GM19395 (cell line): ENCODE measurements around the gene SCUBE3.

Experiments
- ATAC-seq: cut with Tn5 transposase; IDR thresholded peaks from one replicate; pipeline ENCODE4 v1.9.1; 2021; ENCODE audit warnings: mild to moderate bottlenecking, moderate library complexity; ENCODE audit not compliant: unreplicated experiment

Gene SCUBE3

DNA sequence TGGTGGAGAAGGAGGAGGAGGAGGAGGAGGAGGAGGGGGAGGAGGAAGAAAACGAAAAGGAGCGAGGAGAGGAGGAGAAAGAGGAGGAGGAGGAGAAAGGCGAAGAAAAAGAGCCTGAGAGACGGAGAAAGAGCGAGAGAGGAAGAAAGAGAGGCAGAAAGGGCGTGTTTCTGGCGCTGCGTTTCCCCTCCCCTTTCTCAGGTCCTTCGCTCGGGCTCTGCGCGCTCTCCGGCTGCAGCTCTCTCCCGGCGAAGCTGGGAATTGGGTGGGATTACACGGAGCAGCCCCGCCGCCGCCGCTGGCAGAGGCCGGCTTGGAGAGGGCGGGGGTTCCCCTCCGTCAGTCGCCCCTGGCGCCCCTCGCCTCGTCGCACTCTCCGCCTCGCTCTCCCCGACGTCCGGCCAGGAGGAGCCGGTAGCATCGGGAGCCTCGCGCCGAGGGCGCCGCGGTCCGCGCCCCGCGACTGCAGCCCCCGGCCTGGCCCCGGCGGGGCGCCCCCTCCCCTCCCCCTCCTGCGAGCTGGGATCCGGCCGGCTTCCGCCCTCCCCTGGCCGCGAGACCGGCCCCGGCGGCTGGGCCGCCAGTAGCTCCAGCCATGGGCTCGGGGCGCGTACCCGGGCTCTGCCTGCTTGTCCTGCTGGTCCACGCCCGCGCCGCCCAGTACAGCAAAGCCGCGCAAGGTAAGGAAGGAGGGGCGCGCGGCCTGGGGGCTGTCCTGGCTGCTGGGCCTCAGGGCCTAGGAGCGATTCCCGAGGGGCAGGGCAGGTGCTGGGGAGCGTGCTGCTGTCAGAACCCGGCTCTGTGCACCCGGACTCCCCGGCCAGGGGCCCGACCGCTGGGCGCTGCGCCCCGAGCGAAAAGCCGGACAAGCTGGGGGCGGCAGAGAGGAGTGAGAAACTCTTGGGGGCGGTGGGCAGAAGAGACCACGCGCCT is at the start of gene SCUBE3:
TSS of gene SCUBE3 (plus strand) at position 133 of the 933 bp plus-strand sequence. CDS start at position 596, 463 bp downstream.
- ATAC-seq: no peak

DNA sequence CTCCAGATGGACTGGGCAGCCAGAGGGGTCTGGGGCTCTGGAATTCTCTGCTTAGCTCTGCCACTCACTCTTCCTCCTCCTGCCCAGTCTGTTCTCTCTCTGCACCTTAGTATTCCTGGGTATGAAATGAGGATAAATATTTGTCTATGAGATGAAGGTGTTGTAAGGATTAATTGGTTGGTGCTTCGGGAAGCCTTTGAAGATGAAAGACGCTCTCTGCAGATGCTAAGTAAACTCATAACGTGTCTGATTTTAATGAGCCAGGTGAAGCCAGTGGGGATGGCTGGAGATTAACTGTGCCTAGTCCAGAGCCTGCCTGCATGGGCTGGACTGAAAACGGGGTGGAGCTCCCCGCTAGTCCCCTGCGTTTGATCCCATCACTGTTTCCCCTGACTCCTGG is 49.5 kb upstream of the SCUBE3 start:
- ATAC-seq: no peak

DNA sequence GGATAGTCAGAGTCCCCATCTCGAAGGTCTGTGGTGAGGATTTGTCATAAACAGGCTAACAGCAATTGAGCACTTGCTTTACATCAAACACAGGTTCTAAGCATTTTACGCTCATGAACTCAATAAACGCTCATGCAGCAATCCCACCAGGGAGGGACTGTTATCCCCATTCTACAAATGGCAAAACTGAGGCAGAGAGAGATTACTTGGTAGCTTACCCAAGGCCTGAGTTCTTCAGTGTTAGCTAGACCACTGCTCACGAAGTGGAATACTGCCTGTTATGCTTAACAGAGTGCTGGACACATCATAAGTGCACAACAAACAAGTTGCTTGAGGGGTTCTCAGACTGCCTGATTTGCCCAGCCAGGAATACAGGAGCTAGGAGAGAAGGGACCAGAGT is 48.9 kb upstream of the SCUBE3 start:
- ATAC-seq: no peak

DNA sequence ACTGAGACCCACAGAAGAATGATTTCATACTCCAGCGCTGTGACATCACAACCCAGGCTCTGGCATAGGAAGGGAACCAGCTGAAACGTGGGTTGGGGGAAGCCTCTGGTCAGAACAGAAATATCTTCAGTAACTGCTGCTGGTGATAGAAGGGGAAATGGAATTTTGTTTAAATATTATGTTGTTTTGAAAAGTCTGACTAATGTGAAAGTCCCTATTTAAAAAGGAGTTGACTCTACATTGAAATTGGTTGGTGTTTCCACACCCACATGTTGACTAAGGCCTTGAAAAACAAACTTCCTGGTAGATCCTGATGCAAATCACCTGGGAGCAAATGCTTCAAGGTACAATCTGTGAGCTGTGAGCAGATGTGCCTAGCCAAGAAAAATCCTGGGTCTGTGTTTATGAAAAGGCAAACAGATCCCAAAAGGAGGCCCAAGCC is 48.1 kb upstream of the SCUBE3 start:
- ATAC-seq: no peak

DNA sequence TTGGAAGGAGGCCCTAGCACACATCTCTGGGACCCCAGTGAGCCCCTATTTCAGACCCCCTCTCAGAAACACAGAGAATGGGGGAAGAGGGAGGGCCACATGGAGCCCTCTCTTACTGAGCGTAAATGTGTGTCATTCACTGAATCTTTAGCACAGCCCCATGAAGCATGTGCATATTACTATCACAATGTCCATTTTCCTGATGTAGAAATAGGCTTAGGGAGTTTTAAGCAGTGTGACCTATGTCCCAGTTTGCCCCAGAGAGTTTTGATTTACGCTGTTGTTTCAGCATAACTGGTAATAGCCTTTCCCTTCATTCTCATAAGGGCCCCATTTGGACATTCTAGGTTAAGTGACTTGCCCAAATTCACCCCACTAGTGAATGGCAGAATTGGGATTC is 47.6 kb upstream of the SCUBE3 start:
- ATAC-seq: no peak

DNA sequence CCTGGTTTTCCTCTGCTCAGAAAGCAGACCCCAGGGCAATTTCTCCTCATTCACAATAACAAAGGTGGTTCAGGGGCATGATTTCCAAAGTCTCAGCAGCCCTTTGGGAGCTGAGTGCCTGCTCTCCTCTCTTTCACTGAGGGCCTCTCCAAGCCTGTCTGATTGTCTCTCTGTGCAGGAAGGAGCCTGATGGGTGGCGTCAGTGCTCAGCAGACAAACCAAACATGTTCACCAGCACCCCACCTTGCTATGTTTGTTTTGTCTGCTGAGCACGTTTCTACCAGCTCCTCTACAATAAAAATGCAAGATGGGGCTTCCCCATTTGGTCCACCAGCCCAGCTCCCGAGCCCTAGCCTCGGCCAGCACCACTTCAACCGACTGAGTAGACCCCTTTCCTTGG is 47.2 kb upstream of the SCUBE3 start:
- no peak for ATAC-seq

DNA sequence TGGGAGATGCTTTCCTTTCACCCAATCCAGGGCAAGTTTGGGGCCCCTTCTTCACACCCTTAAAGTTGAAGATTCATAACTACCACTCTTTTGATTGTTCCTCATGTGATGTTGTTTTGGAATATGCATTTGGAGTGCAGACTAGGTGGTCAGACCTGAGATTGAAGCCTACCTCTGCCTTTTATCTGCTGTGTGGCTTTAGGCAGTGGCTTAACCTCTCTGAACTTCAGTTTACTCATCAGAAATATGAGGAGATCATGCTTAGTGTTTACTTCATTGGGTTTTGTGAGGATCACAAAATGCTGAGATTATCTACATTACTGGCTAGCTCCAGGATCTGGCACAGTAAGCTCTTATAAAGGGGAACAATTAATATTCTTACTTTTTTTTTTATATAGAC is 46.3 kb upstream of the SCUBE3 start:
- ATAC-seq: no peak

DNA sequence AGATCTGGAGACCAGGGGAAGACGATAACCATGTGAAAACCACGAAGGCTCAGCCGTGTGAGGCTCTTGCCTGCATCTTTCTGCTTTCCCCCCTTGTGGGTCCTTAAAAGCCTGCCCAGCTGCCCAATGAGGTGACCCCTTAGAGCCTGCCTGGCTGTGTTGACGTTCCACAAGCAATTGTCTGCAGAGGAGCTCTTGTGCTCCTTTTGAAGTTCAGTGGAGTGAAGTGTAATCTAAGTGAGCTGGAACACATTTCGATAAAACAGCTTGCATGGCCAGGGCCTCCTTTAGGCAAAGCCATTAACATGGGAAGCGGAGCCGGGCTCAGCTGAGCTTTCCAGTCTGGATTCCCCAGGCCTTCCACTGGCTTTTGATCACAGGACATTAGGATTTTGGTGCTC is 45.3 kb upstream of the SCUBE3 start:
- no peak for ATAC-seq

DNA sequence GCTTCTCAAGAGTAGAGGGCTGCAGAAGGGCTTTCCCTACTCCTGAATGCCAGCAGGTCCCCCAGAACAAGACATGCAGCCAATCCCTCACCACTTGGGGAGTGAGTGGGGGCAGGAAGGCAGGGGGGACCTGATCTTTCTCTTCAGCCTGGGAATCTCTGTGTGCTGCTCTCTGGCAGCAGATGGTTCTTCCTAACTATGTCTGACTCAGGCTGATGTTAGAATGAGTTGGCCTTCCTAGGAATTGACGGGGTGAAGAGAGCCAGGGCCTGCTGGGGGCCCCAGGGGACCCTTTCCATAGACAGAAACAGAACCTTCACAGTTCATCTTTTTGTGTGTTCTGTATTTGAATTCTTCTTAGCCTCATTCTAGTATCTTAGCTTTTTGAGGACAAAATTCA is 43.6 kb upstream of the SCUBE3 start:
- ATAC-seq: no peak

DNA sequence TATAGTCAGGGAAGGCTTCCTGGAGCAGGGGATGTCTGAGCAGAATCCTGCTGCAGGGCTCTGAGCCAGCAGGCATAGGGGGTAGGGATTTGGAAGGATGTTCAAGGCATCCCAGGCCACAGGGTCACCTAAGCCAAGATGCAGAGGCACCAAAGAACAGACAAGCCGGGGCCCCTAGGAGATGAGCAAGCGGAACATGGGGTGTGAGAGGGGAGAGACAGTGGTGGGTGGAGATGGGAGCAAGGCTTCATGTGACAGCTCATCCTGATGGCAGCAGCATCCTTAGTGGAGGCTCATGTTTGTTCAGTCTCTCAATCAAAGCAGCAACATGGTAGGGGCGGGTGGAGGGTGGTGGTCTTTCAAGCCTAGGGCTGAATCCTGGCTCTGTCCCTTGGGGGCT is 42.9 kb upstream of the SCUBE3 start:
- no peak for ATAC-seq

DNA sequence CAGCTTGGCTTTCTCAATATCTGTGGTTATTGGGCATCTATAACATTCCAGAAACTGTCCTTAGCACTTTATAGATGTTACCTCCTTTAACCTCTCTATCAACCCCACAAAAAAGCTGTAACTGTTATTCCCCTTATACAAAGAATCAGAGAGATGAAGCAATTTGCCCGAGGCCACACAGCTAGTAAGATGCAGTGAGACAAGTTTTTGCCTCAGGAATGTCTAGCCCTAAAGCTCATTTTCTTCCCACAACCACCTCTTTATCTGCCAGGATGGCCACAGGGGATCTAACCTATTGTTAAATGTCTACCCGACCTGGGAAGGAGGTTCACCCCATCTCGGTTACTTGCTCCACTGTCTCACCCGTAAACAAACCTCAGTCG is 40.7 kb upstream of the SCUBE3 start:
- ATAC-seq: no peak

DNA sequence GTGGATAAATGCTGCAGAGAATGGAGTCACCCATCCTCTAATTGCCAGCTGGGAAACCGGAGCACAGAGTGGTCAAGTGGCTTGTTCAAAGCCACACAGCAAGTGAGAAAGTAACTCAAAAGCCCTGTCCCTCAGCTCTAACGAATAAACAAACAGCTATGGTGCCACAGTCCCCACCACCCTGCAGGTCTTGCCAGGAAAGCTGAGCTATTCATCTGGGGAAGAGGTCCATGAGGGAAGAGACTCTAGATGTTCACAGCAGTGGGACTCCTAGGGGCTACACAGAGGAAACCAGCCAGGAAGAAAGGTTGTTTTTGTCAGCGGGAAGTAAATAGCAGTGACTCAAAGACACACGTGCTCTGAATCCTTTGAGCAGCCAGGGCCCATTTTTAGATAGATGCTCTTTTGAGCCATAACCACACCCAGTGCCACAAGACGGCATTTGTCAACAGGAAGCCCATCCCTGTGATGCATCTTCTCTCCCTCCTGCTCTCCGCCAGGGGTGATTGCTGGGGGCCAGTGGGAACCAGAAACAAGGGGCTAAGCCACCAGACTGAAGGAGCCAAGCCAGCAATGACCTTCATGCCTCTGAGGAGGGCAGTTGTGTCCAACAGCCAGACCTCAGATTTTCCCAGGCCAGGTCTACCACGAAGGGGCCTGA is 40.2 kb upstream of the SCUBE3 start:
- no peak for ATAC-seq

DNA sequence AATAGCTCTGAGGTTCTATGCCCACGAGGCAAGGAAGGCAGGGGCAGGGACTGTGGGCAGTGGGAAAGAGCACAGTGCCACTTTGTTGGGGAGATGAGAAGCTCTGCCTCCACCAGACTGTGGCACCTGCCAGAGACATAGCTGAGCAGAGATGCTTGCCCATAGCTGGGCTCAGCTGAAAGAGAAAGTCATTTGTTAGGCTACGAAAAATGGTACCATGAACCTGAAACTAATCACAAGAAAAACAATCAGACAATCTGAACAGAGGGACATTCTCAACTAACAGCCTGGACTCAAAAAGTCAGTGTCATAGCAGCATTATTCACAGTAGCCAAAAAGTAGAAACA is 39.7 kb upstream of the SCUBE3 start:
- no peak for ATAC-seq

DNA sequence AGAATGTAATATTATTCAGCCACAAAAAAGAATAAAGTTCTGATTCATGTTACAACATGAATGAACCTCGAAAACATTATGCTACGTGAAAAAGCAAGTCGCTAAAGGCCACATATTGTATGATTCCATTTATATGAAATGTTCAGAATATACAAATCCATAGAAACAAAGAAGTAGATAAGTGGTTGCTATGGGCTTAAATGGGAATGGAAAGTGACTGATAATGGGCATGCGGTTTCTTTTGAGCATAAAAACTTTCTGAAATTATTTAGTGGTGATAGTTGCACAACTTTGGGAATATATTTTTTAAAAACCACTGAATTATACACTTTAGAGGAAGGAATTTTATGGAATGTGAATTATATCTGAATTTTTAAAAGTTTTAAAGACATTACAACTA is 39.3 kb upstream of the SCUBE3 start:
- ATAC-seq: no peak

DNA sequence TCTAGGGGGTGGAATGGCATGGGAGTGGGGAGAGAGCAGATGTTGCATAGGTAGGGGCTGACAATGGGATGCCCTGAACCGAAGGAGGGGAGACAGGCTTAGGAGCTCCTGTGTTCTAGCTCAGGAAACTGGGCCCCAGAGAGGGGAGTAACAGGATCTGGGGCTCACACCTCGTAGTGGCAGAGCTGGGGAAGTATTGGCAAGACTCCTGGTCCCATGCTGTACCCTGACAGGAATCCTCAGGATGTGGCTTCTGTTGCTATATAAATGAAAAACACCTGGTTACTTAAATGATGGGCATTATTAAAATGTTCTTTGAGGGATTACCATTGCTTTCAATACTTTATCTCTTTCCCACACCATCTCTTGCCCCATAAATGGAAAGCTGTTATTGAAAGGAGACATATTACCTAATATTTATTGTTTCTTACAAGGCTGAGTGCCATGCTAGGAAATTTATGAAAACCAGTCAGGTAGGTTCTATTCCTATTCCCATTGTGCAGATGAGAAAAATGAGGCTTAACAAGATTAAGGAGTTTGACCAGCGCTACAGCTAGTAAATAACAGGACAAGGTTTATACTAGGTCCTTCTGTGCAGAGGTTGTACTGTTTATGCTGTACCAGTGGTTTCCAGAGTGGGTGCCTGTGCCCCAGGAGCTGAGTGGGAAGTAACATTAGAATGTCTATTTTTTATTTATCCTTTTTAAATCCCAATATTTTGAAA is 37.3 kb upstream of the SCUBE3 start:
- ATAC-seq: no peak

DNA sequence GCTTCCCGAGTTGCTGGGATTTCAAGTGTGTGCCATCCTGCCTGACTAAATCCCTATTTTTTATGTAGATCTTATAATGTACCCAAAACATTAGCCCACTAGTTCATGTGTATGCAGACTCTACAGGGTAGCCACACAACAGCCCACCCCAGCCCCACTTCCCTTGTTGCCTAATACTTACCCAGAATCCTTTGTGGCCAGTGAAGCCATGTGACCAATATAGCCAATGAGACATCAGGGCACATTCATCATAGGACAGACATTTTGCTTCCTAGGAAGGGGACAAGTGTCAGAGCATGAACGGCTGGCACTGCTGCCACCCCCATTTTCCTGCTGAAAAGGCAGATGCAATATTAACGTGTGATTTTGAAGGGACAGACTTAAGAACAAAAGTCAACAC is 36.6 kb upstream of the SCUBE3 start:
- ATAC-seq: no peak

DNA sequence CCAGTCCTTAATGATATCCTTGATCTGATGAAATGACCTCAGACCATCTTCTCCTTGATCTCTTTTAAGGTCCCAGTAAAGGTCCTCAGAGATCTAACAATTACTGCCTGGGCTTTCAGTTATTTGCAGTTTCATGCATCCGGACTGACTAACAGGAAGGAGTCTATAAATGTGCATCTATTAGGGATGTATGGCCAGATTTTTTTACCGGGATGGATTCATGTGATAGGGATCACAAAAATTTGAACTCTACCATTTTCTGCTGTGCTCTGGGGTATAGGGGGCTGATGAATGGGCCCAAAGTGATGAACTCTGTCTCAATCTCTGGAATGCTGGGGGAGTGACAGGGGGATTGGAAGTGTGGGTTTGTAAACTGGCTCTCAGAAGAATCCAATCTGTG is 36.2 kb upstream of the SCUBE3 start:
- no peak for ATAC-seq

DNA sequence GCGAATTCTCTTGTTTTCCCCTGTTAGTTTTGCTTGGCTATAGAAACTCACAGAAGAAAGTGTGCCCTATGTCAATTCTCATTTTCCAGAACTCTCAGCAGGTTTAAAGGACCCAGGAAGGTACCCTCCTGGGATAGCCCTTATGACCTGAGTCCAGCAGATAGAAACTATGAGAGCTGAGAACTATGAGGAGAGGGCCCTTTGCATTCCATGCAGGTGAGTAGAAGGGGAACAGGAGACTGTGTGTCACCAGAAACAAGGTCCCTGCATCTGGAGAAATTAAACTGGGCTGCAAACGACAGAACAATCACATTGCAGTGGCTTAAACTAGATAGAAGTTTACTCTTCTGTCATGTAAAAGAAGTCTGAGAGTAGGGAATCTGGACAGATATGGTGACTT is 35.7 kb upstream of the SCUBE3 start:
- no peak for ATAC-seq

DNA sequence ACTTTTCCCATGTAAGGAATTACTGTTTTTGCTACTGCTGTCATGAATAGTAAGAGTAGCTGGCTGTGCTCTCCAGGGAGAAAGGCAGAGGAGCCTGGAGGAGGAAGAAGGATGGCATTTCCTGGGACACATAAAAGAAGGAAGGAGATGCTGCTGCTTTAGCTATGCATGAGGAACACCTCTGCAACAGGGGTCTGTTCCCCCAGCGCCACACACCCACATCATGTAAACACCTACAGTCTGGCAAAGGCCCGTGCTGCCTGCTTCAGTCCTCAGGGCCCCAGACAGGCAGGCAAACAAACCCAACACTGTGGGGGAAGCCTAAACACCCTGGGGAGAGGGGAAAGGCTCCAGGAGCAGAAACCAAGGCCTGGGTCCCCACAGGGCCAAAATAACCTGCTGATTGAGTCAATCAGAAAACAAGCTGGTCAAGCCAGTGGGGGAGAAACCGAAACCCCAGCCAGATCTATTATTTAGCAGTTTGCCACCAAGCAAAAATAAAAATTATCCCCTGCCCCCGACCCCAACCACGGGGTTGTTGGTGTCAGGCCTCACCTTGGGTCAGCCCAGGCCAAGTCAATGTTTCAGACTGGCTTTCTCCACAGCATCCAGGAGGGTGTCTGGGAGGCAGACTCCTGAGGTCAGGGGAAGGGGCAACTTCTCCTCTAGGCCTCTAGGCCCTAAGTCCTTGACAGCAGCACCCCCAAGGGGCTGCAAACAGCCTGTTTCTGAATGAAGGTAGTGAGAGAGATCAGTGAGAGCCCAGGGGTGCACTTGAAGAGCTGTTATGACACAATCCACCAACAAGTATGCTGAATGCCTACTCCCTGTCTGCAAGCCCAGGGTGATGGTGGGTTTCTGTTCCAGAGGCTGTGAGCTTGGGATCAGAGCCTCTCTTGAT is 34.6 kb upstream of the SCUBE3 start:
- no peak for ATAC-seq

DNA sequence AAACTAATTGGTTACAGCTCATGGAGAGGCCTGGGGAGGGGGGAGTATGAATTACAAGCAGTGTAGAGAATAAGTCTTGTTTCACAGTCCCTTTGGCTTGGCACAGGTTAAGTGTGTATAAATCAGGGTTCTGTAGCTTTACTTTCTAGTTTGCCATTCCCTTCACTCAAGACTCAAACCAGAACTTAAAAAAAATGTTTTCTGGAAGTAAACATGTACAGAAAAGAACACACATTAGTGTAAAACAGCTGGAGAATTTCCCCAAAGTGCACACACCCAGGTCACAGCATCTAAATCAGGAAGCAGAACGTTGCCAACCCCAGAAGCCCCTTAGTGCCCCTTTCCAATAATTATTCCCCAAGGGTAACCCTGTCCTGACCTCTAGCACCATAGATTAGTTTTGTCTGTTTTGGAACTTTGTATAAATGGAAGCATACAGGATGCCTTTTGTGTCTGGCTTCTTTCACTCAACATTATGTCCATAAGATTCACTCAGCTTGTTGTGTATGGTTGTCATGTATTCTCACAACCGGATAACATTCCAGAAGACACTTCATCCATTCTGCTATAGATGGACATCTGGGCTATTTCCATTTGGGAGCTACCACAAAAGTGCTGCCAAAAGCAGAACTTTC is 33.7 kb upstream of the SCUBE3 start:
- ATAC-seq: no peak
